ACC112 (cell line): ENCODE measurements around the gene HIP1.
"Not testable (repeated sequence)": the region's sequence is repeated elsewhere in the genome, so short reads cannot be mapped to it uniquely, and the experiment has no call there.

Source experiments
- H2AFZ ChIP-seq: fragments of 200-600 bp; sonication (generic); one replicate; pipeline ENCODE4 v1.6.0; 2017; ENCODE audit warnings: antibody characterized with exemption, low read length; ENCODE audit not compliant: unreplicated experiment
- H3K27ac ChIP-seq: fragments of 200-600 bp; sonication (generic); 2 replicates; pipeline ENCODE4 v1.5.1; 2014; ENCODE audit warnings: low read depth, mild to moderate bottlenecking, antibody characterized with exemption, low read length, moderate library complexity
- H3K27me3 ChIP-seq: fragments of 200-600 bp; sonication (generic); 2 replicates; pipeline ENCODE4 v1.6.1; 2014; ENCODE audit warnings: mild to moderate bottlenecking, antibody characterized with exemption, low read length, moderate library complexity, mixed read lengths; ENCODE audit not compliant: insufficient read depth
- H3K36me3 ChIP-seq: fragments of 200-600 bp; sonication (generic); 2 replicates; pipeline ENCODE4 v1.6.1; 2016; ENCODE audit warnings: mild to moderate bottlenecking, antibody characterized with exemption, low read length, moderate library complexity, mixed read lengths; ENCODE audit not compliant: insufficient read depth
- H3K4me1 ChIP-seq: fragments of 200-600 bp; sonication (generic); one replicate; pipeline ENCODE4 v1.6.1; 2016; ENCODE audit warnings: low read length, mixed read lengths; ENCODE audit not compliant: insufficient read depth, unreplicated experiment, control insufficient read depth
- H3K4me3 ChIP-seq: fragments of 200-600 bp; sonication (generic); 2 replicates; pipeline ENCODE4 v1.5.1; 2014; ENCODE audit warnings: mild to moderate bottlenecking, low read depth, low read length
- H3K79me2 ChIP-seq: fragments of 200-600 bp; sonication (generic); one replicate; pipeline ENCODE4 v1.6.0; 2016; ENCODE audit warnings: low read length; ENCODE audit not compliant: control insufficient read depth, unreplicated experiment, insufficient read depth

HIP1 gene

GRCh38 chr7:75537731-75538130, 201.0 kb downstream of the HIP1 start:
- peaks cover 10% of the 10 kb centered on the region for H3K4me1 ChIP-seq
- no peaks in the 10 kb centered on the region for H3K79me2 ChIP-seq
- no peak overlapping the region for H2AFZ ChIP-seq
- H3K27me3 ChIP-seq, result no peaks in the 10 kb centered on the region
- H3K4me3 ChIP-seq, result no peak overlapping the region
- no peak overlapping the region for H3K27ac ChIP-seq
- peaks cover 2% of the 10 kb centered on the region; the same call in 1 of the 2 replicates for H3K36me3 ChIP-seq

GRCh38 chr7:75536940-75537538, 201.7 kb downstream of the HIP1 start:
- H3K27me3 ChIP-seq, result no peaks in the 10 kb centered on the region
- no peak overlapping the region for H3K4me3 ChIP-seq
- H2AFZ ChIP-seq, result no peak overlapping the region
- H3K79me2 ChIP-seq, result no peaks in the 10 kb centered on the region
- H3K27ac ChIP-seq, result no peak overlapping the region
- peaks cover 10% of the 10 kb centered on the region for H3K4me1 ChIP-seq
- H3K36me3 ChIP-seq, result peaks cover 2% of the 10 kb centered on the region; the same call in 1 of the 2 replicates

GRCh38 chr7:75536491-75536890, 202.2 kb downstream of the HIP1 start:
- Histone ChIP-seq H3K4me1 (peaks cover 10% of the 10 kb centered on the region), H3K36me3 (peaks cover 2% of the 10 kb centered on the region; the same call in 1 of the 2 replicates), H3K4me3 (no peak overlapping the region), H2AFZ (no peak overlapping the region), H3K79me2 (no peaks in the 10 kb centered on the region), H3K27ac (no peak overlapping the region), H3K27me3 (no peaks in the 10 kb centered on the region)

- peaks cover 10% of the 10 kb centered on the region for H3K4me1 ChIP-seq
- H3K27ac ChIP-seq, result no peak overlapping the region
- no peak overlapping the region for H3K4me3 ChIP-seq
- no peaks in the 10 kb centered on the region for H3K79me2 ChIP-seq
- H2AFZ ChIP-seq, result no peak overlapping the region
- peaks cover 2% of the 10 kb centered on the region; the same call in 1 of the 2 replicates for H3K36me3 ChIP-seq
- no peaks in the 10 kb centered on the region for H3K27me3 ChIP-seq
These were observed 203.9 kb downstream of the HIP1 start for GRCh38 chr7:75534727-75535307.

- Histone ChIP-seq H3K36me3 (peaks cover 2% of the 10 kb centered on the region; the same call in 1 of the 2 replicates), H2AFZ (no peak overlapping the region), H3K79me2 (no peaks in the 10 kb centered on the region), H3K4me1 (peaks cover 10% of the 10 kb centered on the region), H3K4me3 (no peak overlapping the region), H3K27ac (no peak overlapping the region), H3K27me3 (no peaks in the 10 kb centered on the region)
These were observed 204.8 kb downstream of the HIP1 start for GRCh38 chr7:75533926-75534325.

GRCh38 chr7:75532639-75533038, 206.1 kb downstream of the HIP1 start:
- Histone ChIP-seq H3K36me3 (peaks cover 2% of the 10 kb centered on the region; the same call in 1 of the 2 replicates), H2AFZ (no peak overlapping the region), H3K27ac (no peak overlapping the region), H3K4me1 (peaks cover 10% of the 10 kb centered on the region), H3K79me2 (peaks cover 2% of the 10 kb centered on the region), H3K4me3 (no peak overlapping the region), H3K27me3 (no peaks in the 10 kb centered on the region)

GRCh38 chr7:75531359-75531821, 207.4 kb downstream of the HIP1 start:
- H3K27me3 ChIP-seq, result no peaks in the 10 kb centered on the region
- no peaks in the 10 kb centered on the region for H3K36me3 ChIP-seq
- H3K4me1 ChIP-seq, result peaks cover 10% of the 10 kb centered on the region
- H3K79me2 ChIP-seq, result peaks cover 14% of the 10 kb centered on the region
- H3K27ac ChIP-seq, result no peak overlapping the region
- no peak overlapping the region for H2AFZ ChIP-seq
- no peak overlapping the region for H3K4me3 ChIP-seq

GRCh38 chr7:75527224-75527722, 211.5 kb downstream of the HIP1 start:
- not testable (repeated sequence) for H3K27me3 ChIP-seq, H3K4me1 ChIP-seq
- Histone ChIP-seq H3K36me3 (peaks cover 22% of the 10 kb centered on the region), H3K4me3 (peak overlapping the region; percentile 90), H3K27ac (peak overlapping the region; percentile 52; the same call in 1 of the 2 replicates), H2AFZ (peak overlapping the region; percentile 46), H3K79me2 (peaks cover 39% of the 10 kb centered on the region)

- not testable (repeated sequence) for H3K4me3 ChIP-seq, H3K4me1 ChIP-seq, H2AFZ ChIP-seq, H3K27me3 ChIP-seq, H3K27ac ChIP-seq
- Histone ChIP-seq H3K36me3 (peaks cover 33% of the 10 kb centered on the region), H3K79me2 (peaks cover 40% of the 10 kb centered on the region)
These were observed 217.0 kb downstream of the HIP1 start for GRCh38 chr7:75521727-75522126.

- H3K36me3 ChIP-seq, result peaks cover 24% of the 10 kb centered on the region
These were observed 219.9 kb downstream of the HIP1 start for GRCh38 chr7:75518842-75519241.

GRCh38 chr7:75509033-75509432, 229.7 kb downstream of the HIP1 start:
- not testable (repeated sequence) for H3K27me3 ChIP-seq, H3K4me3 ChIP-seq, H2AFZ ChIP-seq, H3K36me3 ChIP-seq, H3K27ac ChIP-seq, H3K4me1 ChIP-seq, H3K79me2 ChIP-seq

More at GRCh38 chr7:75518842-75519241, 219.9 kb downstream of the HIP1 start:
- peaks cover 19% of the 10 kb centered on the region for H3K79me2 ChIP-seq
- H3K4me1 ChIP-seq, H3K27me3 ChIP-seq, H3K4me3 ChIP-seq, H3K27ac ChIP-seq, H2AFZ ChIP-seq: not testable (repeated sequence)
